Activated CD4-positive, alpha-beta T cell treated with anti-CD3 and anti-CD28 coated beads, Interleukin-2, amount 50 U/mL, for 24 hours (primary cell): ENCODE results near the gene DNASE1L1.

ENCODE experiments used
- DNase-seq, 2 donors: peaks; one replicate each; pipeline ENCODE4 v3.0.0-alpha.2; 2020; ENCODE audit warnings: low read depth in 1 of 2, low spot score in 1 of 2

DNASE1L1 gene

DNA sequence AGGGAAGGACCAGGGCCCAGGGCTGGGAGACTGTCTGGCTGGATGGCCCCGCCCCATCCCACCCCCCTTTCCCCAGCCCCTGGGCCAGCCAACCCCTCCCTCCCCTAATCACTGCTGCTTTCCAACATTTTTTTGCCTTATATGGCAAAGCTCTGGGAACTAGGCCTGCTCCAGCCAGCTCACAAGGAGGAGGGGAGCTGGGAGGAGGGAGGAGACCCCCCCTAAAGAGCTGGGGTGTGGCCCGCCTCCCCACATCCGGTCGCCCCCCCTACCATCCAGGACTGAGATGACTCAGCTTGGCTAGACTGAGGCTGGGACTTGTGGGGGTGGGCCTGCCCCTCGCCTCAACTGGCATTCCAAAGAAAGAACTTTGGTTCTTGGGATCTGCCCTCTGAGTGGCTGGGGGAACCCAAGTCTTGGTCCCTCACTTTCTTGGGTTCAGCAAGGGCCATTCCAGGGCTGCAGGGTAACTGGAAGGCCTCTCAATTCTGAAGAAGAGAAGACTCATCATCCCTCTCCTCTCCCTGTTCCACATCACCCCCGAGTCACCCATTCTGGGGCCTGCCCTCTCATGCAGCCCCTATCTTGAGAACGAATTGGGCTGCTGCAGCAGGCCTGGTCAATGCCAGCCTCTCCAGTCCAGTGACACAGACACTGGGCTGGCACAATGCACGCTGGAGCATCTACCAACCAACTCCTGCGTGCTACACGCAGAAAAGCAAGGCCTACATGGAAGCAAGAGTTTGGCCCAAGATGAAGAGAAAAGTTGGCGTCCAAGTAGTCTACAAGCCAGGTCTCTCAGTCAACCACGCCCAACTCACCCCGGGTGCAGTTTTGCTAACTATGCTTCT lies 39.4 kb downstream of the DNASE1L1 start:
- peak; percentile 32 to 47 for DNase-seq

DNA sequence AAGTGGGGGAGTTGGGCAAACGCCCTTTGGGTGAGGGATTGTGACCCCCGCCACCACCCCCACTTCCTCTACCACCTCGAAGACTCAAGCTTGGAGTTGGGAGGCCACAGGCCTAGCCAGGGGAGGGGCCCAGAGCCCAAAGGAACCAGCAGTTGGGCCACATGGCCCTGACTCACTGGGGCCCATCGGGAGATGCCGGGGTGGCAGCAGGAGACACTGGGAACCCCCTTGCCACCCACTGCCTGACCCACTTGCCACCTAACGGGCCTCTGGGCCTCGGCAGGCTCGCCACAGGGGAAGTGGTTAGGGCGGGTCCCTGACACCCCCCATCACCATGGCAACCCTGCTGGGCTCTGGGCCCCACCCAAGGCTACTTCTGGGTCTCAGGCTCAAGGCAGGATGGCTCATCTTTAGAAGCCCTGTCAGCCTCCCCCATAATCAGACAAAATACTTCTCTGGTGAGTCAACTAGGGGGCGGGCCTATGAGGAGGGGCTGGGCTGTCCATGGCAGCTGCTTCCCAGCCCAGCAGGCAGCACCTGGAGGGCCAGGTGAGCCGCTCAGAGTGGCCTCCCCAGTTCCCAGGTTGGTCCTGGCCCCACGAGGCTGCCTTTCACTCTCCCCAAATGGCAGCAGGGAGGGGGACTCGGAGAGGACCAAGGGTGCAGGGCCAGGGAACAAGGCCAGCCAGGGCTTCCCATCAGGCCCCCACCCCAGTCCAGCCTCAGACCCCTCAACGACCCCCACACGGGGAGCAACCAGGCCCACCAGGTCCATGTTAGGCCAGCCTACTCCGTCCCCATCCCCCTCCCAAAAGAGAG lies 40.2 kb downstream of the DNASE1L1 start:
- peak; percentile 69 to 83 for DNase-seq

DNA sequence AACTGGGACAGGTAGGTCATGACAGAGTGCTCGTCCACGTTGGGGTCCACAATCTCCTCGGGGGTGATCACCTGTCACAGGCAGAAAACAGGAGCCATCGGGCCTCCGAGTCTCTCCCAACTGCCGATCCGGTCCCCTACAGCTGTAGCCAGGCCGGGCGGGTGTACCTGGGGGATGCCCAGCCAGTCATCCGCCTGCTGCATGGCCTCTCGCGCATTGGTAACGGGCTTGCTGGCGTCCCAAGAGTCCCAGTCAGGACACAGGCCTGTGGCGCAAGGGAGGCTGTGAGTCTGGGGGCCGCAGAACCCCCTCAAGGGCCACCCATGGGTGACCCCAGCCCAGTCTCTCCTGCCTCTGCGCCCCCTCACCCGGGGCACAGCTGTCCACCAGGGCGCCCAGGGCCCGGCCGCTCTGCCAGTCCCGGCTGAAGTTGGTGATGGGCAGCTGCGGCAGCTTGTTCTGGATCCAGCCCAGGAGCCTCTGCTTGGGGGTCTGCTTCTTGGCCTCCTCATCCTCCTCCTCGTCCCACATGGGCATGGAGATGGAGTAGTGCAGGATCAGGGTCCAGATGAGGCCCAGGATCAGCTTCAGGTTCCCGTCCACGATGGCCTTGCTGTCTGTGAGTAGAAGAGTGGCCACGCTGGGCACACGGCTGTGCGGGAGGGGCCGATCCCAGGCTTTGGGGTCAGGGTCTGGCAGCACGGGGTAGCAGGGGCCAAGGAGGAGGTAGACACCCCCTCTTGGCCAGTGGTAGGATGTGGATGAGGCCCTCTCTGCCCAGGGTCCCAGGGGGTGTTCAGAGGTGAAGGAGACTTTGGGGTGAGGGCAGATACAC lies 41.4 kb downstream of the DNASE1L1 start:
- no peak for DNase-seq

DNA sequence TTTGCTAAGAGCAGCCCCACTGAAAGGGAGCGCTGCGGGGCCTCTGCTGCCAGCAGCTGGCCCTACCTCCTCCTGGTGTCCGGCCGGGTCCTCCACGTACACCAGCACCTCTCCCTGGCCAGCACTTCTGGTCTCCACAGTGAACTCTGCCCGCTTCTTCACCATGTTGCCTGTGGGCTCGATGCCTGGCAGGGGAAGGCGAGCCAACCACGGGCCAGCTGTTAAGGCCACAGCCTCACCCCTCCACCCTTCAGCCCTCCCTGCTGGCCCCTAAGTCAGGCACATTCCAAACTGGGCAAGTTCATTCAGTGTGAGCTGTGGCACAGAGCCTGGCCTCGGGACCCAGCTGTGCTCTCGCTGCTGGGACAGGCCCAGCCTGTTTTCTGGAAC lies 42.4 kb downstream of the DNASE1L1 start:
- no peak for DNase-seq

DNA sequence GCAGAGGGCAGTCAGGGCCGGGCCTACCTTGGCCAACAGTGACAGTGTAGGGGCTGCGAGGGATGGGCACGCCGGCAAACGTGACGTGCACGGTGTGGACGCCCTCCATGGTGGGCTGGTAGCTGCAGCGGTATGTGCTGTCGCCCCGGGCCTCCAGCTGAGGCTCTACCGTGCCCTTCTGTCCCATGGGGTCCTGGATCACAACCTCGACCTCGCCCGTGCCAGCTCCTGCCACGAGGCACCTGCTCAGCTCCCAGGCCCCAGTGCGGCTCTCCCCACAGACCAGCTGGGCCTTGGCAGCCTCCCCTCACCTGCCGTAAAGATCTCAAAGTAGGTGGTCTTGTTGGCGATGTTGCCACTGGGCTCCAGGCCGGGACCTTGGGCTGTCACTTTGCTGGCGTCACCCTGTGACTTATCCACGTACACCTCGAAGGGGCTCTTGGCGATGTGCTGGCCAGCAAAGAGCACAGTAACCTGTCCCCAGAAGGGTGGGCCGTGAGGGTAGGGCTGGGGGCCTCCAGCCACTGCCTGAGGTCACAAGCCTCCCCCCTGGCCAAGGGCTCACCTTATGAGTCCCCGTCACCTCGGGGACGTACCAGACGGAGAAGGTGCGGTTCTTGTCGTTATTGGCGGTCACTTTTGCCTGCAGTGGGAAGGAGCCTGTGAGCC lies 42.9 kb downstream of the DNASE1L1 start:
- no peak for DNase-seq

DNA sequence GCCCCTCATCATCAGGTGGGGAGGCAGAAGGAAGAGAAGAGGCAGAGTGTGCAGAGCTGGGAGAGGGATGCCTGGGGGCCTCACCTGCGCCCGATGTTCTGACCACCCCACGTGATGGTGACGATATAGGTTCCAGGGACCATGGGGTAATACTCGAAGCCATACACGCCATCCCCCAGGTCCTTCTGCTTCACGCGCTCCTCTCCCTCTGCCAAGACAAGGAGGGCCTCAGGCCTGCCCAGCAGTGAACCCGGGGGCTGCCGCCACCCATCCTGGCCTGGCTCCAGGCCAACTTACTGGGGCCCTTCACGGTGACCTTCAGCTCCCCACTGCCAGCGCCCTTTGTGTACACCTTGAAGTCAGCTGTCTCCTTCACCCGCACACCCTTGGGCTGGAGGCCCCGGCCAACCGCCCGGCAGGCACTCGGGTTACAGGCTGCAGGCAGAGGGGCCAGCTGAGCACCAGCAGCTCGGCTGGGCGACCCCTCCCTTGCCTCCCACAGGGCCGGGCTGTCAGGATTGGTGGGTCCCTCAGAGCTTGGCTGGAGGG lies 43.9 kb downstream of the DNASE1L1 start:
- no peak for DNase-seq

DNA sequence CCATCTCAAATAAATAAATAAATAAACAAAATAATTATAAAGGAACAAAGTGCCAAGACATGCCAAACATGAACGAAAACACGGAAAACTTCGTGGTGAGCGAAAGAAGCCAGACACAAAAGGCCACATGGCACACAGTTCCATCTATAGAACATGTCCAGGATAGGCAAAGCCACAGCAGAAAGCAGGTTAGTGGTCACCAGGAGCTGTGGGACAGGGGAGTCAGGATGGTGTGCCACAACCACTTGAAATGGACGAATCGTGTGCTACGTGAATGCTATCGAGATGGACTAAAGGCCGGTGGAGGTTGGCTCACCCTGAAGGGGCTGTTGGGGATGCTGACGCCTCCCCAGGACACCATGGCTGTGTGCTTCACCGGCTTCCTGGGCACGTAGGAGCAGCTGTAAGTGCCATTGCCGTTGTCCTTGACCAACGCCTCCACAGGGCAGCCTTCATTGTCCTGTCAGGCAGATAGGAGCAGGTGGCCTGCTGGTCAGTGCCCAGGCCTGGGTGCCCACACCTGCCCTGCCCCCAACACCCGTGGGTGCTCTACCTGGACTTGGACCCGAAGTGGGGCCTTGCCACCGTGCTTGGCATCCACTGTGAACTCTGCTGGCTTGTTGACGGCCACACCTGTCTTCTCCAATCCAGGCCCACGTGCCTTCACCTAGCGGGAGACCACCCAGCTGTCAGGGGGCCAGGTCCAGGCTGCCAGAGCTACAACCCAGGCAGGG lies 45.2 kb downstream of the DNASE1L1 start:
- no peak for DNase-seq

DNA sequence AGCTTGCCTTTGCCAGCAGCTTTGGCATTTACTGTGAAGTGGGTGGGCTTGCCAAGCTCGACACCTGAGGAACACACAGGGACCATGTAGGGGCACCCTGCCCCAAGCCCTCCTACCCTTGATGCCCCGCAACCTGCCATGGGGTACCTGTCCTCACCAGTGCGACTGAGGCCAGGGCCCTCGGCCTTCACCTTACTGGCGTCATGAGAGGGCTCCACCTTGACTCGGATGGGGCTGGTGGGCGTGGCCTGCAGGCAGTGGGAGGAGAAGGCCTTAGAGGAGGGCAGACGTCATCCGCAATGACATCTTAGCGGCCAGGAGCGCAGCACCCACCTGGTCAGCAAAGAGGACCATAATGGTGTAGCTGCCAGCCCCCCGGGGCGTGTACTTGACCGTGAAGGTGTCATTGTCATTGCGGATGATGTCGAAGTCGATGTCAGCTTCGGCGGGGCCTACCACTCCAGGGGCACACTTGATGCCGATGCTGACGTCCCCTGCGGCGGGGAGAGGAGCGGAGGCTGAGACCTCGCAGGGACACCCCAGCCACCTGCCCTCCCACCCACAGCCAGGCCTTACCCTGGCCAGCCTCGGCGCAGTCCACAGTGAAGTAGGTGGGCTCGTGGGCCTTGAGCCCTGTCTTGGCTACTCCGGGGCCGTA lies 46.8 kb downstream of the DNASE1L1 start:
- DNase-seq, result no peak

DNA sequence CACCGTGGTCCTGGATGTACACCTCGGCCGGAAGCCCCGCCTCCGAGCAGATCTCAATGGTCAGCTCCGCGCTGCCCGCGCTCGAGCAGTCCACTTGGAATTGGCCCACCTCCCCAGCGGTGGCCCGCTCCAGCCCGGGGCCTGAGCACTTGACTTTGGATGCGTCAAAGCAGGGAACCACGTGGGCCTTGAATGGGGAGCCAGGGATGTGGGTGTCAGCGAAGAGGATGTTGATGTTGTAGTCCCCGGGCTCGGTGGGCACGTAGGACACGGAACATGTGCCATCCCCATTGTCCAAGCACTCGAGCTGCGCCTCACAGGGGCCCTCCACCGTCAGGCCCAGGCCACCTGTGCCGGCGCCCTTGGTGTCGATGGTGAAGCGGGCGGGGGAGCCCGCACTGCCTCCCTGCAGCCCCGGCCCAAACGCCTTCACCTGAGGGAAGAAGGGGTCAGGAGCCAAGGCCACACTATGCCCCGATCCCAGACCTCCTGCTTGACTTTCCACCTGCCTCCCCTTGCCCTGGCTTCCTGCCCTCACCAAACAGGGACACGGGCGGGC lies 48.8 kb downstream of the DNASE1L1 start:
- no peak for DNase-seq

DNA sequence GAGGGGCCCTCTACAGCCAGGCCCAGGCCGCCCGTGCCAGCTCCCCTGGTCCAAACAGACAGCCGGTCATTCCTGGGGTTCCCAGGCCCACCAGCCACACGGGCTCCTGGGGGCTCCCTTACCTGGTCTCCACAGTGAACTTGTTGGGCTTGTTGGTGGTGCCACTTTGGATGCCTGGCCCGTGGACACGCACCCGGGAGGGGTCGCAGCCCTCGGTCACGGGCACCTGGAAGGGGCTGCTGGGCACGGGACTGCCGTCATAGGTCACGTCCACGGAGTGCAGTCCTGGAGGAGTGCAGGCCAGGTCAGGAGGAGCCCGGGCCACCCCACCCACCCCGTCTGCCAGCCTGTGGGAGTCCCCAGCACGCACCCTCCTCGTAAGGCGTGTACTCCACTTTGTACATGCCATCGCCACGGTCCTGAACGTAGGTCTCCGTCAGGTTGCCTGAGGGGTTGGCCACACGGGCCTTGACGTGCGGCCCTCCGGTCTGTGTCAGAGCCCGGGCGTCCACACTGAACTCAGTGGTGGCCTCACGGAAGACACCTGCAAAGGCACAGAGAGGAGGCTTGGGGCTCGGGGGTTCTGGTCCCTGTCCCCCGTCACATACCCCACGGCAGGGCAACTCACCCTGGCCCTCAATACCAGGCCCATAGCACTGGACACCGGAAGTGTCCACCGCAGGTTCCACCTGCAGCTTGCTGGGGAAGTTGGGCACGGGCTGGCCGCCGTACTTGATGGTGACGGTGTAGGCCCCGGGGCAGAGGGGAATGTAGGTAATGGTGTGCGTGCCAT lies 49.5 kb downstream of the DNASE1L1 start:
- DNase-seq, result no peak

DNA sequence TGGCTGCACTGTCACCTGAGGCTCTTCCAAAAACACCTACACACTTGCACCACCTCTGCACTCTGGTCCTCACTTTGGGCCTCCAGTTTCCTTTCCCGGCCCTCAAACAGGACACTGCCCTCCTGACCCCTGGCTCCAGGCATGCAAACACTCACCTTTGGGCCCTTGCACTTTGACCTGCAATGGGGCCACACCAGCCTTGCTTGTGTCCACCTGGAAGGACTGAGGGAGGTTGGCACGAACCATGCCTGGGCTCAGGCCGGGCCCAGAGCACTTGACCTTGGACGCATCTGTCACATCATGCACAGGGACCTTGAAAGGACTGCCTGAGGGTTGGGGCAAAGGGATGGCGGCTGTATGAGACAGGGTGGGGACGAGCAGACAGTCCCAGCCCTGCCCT lies 50.2 kb downstream of the DNASE1L1 start:
- no peak for DNase-seq

DNA sequence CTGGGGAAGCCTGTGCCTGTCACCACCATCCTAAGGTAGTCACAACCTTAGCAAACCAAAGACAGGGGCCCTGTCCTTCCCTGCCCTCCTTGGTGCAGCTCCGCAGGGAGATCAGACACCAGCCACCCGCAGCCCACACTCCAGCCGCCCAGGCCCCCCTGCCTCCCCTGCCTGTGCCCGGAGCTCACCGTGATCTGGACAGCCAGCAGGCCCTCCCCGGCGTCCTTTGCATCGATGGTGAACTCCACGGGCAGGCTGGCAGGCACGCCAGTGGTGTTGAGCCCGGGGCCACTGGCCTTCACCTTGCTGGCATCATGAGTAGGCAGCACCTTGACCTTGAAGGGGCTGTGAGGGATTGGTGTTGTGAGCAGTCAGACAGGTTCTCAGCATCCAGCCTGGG lies 51.0 kb downstream of the DNASE1L1 start:
- DNase-seq, result no peak

DNA sequence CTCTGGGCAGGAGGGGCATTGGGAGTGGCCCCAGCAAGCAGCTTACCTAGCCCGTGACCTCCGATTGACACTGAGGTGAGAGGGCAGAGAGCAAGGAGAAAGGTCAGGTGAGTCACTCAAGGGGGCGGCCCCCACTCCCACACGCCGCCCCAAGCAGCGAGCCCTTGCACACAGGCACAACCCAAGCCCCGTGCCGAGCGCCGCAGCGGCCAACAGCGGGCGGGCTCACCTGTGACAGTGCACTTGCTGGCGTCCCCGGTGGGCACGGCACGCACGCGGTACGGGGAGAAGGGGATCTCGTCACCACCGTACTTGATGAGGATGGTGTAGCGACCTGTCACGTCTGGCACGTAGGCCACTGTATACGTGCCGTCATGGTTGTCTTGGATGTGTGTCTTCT lies 51.8 kb downstream of the DNASE1L1 start:
- DNase-seq, result no peak

DNA sequence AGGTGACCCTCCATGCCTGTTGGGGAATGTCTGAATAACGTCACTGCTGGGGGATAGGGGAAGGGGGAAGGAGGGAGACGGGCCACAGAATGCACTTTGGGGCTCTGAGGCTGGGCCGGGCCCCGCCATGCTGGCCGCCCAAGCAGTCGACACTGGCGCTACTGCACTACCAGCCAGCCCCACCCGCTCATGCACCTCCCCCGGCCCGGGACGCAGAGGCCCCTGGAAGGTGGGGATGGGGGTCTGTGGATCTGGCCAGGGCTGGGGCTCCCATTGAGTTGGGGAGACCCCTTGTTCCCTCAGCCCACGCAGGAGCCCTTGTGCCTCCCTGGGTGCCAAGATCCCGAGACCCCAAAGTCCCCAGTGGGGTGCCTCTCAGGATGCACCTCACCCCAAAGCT lies 52.5 kb downstream of the DNASE1L1 start:
- no peak for DNase-seq

DNA sequence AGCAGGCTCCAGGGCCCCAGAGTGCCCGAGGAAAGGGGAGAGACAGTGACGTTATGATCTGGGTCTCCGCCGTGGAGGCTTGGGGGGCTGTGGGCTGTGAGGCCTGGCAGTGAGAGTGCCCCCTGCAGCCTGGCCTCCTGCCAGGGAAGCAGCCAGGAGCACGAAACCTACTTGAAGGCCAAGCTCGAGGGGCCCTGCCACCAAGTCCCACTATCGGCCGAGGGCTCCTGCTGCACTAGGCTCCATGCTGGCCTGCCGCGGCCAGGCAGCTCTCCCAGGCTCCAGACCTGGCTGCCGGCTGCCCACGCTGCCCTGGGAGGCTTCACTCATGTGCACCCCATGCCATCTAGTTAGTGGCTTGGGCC lies 53.3 kb downstream of the DNASE1L1 start:
- DNase-seq, result no peak

DNA sequence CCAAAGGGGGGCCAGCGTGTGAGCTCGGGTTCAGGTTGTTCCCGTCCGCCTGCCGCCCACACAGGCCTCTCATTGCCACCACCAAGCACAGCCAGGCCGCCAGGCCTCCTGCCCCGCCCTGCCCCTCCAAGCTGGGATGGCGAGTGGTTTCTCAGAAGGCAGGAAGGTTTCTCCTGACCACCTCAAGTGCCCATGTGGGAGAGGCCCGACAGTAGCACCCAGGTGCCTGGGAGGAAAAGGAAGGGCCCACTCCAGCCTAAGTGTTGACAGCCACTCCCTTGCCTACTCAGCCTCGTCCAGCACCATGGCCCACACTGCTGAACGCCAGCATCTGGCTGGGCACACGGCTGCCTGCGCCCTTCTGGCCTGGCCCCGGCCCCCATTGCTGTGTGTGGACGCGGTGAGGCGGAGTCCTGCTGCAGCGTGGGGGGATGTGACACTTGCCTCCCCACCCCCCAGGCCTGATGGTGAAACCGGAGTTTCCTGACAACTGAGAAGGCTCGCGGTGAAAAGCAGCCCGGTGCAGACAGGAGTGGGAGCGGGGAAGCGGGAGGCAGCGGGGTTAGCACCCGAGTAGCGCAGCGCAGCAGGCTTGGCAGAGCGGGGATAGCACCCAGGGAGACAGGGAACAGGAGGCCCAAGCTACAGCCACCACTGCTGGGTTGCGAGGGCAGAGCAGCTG lies 53.8 kb downstream of the DNASE1L1 start:
- DNase-seq, result no peak

DNA sequence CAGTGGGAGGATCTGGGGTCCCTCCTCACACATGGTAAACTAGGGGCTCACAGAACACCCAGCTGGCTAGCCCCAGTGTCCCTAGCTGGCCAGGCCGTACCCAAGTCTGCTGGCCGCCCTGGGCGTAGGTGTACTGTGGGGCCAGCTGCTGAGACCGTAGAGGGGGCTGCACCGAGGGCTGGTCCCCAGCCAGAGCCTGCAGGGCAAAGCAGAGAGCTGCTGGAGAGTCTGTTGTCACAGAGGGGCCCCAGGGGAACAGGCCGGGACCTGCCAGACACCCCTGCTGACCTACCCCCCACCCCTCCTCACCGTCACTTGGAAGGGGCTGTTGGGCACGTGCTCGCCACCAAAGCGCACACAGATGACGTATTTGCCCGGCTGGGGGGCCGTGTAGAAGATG lies 54.5 kb downstream of the DNASE1L1 start:
- no peak for DNase-seq

DNA sequence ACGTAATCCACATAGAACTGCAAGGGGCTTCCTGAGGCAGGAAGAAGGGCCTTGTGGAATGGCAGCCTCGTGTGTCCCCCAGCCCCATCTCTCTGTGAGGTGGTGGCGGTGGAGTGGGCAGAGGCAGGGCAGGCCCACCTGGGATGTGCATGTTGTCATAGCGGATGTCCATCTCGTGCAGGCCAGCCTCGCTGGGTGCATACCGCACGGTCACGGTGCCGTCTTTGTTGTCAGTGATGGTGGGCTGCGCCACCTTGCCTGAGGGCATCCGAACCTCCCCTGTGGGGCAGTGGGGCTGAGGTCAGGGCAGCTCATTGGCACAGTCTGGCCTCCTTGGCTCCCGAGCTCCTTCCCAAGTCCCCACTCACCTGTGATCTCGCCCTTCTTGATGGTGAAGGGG lies 55.0 kb downstream of the DNASE1L1 start:
- no peak for DNase-seq
